ENCODE data around the gene TSPYL2.
A peak's percentile ranks its signal among the peaks of the same experiment; 100 is the strongest.

The TSPYL2 gene

GRCh38 chrX:53093748-53094581 is 11.8 kb downstream of the TSPYL2 start, which contains the start of gene KANTR:
KANTR (plus strand) TSS chrX:53094142; CDS start chrX:53124273, 30,131 bp downstream.
- peak; percentile 96 for DNase-seq (ENCODE audit: low read depth)
- TF ChIP-seq CTCF (conservative IDR thresholded peaks at IDR 0.05; ENCODE audit: low read depth, low read length), result no peak
- peak within 1 kb of the TSS; percentile 76 for H3K4me3 ChIP-seq (ENCODE audit: low read depth, low read length)

GRCh38 chrX:53094582-53094905 is 12.4 kb downstream of the TSPYL2 start:
- H3K4me3 ChIP-seq (ENCODE audit: low read depth, low read length), result peak overlapping the region; percentile 76

GRCh38 chrX:53095796-53096195 is 13.6 kb downstream of the TSPYL2 start:
- DNase-seq (ENCODE audit: low read depth), result no peak
- no peak overlapping the region for H3K4me3 ChIP-seq (ENCODE audit: low read depth, low read length)
- no peak for TF ChIP-seq CTCF (conservative IDR thresholded peaks at IDR 0.05; ENCODE audit: low read depth, low read length)

More at GRCh38 chrX:53094582-53094905, 12.4 kb downstream of the TSPYL2 start:
- DNase-seq (ENCODE audit: low read depth), result no peak
- TF ChIP-seq CTCF (conservative IDR thresholded peaks at IDR 0.05; ENCODE audit: low read depth, low read length), result no peak

- no peak overlapping the region for H3K4me3 ChIP-seq (ENCODE audit: low read depth, low read length)
- no peak for TF ChIP-seq CTCF (conservative IDR thresholded peaks at IDR 0.05; ENCODE audit: low read depth, low read length)
- DNase-seq (ENCODE audit: low read depth), result no peak
Observed at GRCh38 chrX:53114864-53115549, 32.8 kb downstream of the TSPYL2 start.

GRCh38 chrX:53115550-53115874 is 33.3 kb downstream of the TSPYL2 start:
- no peak overlapping the region for H3K4me3 ChIP-seq (ENCODE audit: low read depth, low read length)
- DNase-seq (ENCODE audit: low read depth), result no peak
- no peak for TF ChIP-seq CTCF (conservative IDR thresholded peaks at IDR 0.05; ENCODE audit: low read depth, low read length)

- peak; percentile 78 for DNase-seq (ENCODE audit: low read depth)
- no peak overlapping the region for H3K4me3 ChIP-seq (ENCODE audit: low read depth, low read length)
- no peak for TF ChIP-seq CTCF (conservative IDR thresholded peaks at IDR 0.05; ENCODE audit: low read depth, low read length)
Observed at GRCh38 chrX:53116101-53116500, 33.9 kb downstream of the TSPYL2 start.

Measured in choroid plexus epithelial cell (primary cell).